HG02588 (cell line): ENCODE measurements around the gene FTMT.
"Not testable (repeated sequence)": the region's sequence is repeated elsewhere in the genome, so short reads cannot be mapped to it uniquely, and the experiment has no call there.

Experiments used
- ATAC-seq: cut with Tn5 transposase; IDR thresholded peaks from one replicate; pipeline ENCODE4 v1.9.1; 2021; ENCODE audit warnings: mild to moderate bottlenecking, moderate library complexity; ENCODE audit not compliant: unreplicated experiment

FTMT gene

DNA sequence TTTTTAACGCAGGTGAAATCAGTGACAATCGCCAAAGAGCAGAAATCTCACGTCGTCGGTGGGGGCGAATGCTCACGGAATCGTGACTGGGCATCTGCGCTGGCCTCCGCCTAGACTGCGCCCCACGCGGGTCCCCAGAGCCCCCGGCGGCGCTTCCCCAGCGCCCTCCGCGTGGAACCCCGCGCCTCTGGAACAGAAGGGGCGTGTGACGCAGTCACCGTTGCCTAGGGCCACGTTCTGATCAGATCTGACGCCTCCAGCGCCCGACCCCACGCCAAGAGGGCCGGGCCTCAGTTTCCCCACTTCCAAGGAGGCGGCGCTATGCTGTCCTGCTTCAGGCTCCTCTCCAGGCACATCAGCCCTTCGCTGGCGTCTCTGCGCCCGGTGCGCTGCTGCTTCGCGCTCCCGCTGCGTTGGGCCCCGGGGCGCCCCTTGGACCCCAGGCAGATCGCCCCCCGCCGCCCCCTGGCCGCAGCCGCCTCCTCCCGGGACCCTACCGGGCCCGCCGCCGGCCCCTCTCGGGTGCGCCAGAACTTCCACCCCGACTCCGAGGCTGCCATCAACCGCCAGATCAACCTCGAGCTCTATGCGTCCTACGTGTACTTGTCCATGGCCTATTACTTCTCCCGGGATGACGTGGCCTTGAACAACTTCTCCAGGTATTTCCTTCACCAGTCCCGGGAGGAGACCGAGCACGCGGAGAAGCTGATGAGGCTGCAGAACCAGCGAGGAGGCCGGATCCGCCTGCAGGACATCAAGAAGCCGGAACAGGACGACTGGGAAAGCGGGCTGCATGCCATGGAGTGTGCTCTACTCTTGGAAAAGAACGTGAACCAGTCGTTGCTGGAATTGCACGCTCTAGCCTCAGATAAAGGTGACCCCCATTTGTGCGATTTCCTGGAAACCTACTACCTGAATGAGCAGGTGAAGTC is at the start of gene FTMT:
TSS of gene FTMT (plus strand) at position 240 of the 932 bp plus-strand sequence. CDS start at position 322, 82 bp downstream.
- ATAC-seq, result no peak

DNA sequence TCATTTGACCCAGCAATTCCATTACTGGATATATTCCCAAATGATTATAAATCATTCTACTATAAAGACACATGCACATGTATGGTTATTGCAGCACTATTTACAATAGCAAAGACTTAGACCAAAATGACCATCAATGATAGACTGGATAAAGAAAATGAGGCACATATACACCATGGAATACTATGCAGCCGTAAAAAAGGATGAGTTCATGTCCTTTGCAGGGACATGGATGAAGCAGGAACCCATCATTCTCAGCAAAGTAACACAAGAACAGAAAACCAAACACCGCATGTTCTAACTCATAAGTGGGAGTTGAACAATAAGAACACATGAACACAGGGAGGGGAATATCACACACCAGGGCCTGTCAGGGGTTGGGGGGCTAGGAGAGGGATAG is 46.4 kb upstream of the FTMT start:
- not testable (repeated sequence) for ATAC-seq

DNA sequence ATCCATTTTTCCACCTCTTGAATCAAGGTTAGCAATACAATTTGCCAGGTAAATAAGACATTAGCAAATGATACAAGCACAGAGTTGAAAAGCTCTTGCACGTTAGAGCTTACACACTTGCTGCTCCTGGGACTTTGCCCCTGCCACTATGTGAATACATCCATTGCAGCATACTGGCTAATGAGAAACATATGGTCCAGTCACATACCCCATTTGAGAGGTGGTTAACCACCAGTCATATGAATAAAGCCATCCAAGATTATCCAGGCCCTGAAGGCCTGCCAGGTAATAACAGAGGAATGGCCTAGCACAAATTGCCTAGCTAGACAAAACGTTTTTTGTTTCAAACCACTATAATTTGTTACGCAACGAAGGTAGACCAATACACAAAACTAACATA is 45.8 kb upstream of the FTMT start:
- no peak for ATAC-seq

DNA sequence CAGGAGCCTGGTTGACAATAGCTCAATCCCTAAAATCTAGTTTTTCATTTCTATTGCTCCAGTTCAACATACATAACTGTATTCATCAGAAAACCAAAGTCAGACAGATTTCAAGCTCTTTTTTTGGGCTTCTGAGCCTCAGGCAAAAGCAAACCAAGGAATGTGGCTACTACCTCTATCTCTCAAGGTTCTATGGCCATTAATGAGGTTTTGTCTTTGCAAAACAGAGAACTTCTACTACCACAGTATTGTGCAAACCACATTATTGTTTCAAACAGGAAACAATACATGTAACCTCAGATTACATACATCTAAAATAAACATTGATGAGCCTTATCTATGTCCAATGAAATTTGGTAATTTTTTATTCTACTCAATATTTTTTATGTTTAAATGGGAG is 35.5 kb upstream of the FTMT start:
- no peak for ATAC-seq

DNA sequence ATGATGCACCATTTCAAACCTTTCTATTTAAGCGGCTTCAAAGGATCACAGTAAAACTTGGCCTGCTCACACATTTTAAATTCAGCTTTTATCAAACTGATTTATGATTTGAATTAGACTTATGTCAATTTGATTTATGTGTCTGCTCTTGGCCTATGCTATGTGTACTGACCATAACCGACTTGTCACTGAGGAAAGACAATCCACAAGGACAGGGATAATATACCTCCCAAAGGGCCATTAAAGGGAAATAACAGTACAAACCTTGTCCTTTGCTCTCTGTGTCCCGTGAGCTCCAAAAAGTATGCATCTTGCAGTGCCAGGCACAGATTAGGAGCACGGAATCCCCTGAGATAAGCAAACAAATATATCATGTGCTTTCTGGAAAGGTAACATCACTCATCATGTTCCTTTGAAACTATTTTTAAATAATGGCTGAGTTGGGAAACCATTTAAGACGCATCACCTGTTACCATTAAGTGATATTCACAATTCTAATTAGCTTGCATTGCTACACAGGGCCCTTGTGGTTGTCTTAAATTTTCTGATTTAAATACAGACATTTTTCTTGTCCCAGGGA is 31.9 kb upstream of the FTMT start:
- ATAC-seq, result no peak

DNA sequence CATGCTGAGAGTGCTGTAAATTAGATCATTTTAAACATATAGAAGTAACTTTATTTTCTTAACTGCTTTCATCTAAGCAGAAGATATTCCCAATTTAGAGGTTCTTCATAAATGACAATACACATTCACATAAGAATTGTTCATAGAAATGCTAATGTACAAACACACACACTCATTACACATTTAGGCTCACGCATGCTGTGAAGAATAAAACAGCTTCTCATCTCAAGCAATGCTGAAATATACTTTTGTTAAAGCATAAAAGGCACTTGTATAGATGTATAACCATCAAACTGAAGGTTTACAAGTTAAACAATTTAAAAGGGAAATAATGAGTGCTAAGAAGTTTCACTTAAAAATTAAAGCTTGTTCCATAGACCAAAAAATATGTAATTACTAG is 18.1 kb upstream of the FTMT start:
- no peak for ATAC-seq

DNA sequence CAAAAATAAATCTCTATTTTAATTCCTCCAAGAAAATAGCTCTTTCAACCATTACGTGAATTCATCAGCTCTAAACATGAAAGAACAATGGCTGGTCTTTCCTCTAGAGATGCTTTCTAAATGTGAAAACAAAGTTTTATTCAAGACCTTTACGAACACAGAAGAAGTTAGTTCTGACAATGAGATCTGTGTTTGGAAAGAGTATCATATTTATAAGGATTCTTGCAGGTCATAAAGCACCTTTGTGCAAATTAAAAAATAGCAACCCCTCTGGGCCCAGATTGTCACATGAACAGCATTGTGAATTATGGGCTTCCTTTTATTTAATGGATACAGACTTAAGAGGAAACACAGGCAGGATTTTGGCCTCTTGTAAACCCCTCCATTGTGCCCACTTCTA is 17.7 kb upstream of the FTMT start:
- ATAC-seq, result no peak

DNA sequence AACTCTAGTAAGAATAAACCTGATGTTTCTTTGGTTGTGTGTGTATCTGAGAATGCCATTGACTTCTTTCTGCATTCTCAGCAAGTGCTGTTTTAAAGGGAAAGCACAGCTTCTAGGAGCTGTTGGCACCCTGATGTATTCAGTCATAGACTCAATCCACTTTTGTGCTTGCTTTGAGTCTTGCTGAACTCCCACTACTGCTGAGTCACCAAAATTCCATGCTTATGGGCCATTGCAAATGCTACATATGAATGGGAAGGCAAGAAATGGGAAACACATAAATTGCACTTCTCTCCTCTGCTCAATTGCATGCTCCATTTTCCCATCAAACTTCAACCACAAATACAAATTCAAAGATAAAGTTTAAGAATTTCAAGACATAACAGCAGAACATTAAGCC is 9.8 kb upstream of the FTMT start:
- no peak for ATAC-seq

DNA sequence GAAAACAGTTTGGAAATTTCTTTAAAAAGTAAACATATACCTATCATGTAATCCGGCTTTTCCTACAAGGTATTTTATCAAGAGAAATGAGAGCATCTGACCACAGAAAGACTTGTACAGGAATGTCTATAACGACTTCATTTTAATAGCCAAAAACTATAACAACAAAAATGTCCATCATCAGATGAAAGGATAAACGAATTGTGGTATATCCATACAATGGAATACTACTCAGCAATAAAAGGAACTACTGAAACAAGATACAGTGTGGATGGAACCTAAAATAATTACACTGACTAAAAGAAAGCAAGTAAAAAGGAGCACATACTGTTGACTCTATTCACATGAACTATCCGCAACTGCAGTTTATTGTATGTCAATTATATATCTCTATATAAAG is 1.4 kb upstream of the FTMT start:
- no peak for ATAC-seq

DNA sequence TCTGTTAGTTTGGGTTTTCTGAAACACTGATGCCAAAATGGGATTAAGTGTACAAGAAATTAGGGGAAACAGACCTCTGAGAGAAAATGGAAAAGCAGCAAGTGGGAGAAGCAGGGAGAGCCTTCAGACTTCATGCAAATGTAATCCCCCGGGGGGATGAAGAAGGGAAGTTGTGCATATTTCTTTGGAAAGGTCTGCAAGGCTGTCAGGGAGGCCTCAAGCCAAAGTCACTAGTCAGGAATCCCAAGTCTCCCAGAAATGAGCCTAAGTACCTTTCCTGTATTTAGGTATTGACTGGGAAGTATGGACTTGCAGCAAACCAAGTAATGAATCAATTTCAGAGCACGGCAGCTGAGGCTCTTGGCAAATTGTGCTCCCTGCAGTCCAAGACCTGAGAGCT is 2.2 kb downstream of the FTMT start:
- no peak for ATAC-seq

DNA sequence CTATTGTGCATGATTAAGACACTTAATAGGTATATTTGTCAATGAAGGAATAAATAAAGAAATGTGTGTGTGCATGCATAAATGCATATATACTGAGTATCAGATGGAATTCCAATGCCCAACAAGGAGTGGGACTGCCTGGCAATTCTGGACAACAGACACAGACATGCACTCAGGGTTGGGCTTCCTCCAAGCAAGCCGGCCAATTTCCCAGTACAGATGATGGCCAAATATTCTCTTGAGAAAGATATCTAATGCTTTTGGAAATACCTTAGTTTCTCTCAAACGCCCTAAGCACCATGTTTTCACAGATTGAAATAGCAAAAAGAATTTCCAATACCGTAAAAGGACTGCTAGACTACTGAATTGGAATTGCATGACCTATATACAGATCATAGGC is 11.1 kb downstream of the FTMT start:
- no peak for ATAC-seq

DNA sequence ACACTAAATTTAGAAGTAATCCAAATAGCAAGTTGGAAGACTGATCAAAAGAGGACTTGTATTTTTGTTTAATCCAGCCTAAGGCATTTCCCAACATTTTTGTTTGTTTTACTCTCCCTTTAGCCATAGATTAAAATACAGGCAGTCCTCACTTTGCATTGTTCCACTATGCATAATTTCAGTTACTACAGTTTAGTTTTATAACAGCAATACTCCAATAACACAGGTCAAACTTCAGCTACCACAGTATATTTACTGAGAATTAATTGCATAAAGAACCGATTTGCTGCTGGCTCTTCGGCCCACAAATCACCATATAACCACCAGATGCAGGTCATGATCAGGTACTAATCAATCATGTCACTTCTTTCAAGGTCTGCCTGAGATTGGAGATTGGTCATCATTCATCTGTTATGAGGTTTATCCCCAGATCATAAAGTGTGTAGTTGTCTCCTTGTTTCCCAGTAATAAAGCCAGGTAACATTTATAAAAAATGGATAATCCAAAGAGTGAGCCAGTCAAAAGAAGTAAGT is 12.1 kb downstream of the FTMT start:
- no peak for ATAC-seq

DNA sequence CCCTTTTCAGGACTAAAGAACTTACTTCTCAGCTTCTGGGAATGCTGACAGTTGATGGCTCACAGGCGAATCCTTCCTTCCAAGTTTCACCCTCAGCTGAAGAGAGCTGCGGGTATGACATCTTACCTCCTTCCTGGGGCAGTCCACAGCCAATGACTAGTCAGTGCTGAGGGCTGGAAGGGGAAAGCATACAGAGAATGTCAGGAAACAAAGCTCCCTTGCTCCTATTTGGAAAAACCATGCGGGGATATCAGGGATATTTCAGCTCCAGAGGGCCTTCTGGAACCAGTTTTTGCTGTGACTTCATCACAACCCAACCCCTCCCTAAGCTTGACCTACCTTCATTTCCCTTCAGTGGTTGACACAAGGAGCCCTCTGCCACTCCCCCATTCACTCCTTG is 15.7 kb downstream of the FTMT start:
- no peak for ATAC-seq

DNA sequence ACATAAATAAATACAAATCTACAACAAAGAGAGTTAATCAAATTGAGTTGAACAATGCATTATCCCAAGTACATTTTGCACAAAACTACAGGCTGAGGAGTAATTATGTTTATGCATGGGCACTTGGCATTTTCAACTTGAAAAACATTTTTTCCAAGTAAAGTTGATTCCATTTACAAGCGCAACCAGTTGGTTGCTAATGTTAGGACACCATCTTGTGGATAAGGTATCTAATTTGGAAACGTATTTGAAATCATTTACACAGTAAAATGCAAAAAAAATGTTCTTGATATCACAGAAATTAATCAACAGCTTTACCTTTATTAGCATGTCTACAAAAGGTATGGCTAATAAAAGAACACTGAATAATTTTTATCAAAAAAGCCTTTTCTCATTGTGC is 18.8 kb downstream of the FTMT start:
- ATAC-seq, result no peak

DNA sequence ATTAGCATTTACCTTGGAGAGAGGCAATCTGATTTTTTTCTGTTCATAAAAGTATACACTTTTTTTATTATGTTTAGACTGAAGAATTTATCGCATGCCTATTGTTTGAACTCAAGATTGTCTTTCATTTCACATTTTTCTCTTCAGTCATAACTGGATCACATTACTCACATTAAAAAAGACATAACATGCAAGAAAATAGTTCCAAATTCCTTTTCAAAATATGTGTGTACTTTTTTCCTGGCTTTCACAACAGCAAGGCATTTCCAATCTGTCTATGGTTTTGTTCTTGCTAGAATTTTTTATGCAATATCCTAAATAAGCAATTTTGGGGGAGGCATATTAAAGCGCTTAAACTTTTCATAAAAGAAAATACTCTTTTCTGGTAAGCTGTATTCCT is 21.2 kb downstream of the FTMT start:
- no peak for ATAC-seq

DNA sequence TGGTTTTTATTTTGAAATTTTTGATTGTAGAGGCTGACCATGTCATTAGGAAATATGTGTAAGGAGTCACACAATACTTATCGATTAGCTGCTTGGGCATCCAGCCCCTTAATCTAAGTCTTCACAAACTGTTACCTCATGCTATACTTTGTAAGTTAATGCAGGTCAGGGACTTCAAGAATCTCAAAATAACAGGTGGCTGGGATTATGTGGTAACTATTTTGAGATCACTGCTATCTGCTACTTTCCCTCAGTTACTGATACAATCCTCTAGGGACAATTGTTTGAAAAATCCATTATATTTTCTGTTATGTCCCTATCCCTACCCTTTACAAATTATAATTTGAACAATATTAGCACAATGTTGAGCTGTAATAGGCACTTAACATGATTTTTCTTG is 21.7 kb downstream of the FTMT start:
- no peak for ATAC-seq

DNA sequence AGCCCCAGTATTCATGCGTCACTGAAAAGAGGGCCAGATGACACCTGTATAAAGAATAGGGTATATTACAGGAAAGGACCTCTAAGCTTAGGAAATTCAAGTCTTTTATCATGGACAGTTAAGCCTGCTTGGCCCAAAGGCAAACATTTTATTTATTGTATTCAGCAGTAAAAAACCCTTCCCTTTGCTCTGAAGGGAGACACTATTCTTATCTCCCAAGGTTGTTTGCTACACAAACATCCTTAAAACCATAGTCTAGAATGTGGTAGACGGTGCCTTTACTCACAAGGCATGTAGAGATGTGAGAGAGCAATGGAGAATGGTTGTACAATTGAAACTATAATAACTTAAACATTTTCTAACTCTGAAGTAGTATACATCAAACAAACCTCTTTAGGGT is 33.9 kb downstream of the FTMT start:
- ATAC-seq, result no peak

DNA sequence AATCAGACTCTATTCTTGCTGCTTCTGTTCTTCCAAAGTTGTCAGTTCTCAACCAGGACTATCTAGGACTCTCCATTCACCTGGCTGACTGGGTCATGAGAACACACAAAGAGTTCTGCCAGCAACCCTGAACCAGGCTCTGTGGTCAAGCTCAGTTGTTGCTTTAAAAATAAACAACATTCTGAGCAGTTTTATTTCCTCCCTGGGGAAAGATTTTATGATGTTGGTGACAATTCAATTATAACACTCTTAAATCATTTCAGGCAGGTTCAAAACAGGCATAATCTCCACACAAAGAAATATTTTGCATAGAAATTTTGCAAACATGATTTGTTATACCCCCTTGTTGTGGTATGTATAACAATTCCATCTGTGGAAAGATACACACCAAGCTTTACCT is 36.0 kb downstream of the FTMT start:
- ATAC-seq, result no peak

DNA sequence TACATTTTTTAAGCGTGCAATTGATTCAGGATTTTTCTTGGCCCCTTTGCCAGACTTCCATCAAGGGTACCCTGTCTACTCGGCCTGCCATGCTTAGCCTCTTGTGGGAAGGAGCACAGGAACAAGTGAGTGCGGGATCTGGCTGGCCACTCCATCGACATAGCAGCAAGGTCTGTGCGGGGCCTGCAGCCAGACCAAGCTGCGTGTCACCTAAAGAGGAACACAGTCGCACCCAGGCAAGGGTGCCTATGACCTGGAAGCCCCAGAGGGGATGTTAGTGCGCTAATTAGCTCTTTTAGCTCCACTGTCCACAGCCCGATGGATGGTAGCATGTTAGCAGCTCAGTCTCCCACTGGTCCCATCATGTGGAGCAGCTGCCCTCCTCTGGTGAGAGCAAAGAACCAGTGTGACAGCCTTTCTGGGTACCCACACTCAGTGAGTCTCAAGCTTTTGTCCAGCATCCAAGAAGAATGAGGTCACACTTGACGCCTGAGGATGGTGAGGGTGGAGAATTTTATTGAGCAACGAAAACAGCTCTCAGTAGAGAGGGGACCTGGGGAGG is 38.7 kb downstream of the FTMT start:
- no peak for ATAC-seq

DNA sequence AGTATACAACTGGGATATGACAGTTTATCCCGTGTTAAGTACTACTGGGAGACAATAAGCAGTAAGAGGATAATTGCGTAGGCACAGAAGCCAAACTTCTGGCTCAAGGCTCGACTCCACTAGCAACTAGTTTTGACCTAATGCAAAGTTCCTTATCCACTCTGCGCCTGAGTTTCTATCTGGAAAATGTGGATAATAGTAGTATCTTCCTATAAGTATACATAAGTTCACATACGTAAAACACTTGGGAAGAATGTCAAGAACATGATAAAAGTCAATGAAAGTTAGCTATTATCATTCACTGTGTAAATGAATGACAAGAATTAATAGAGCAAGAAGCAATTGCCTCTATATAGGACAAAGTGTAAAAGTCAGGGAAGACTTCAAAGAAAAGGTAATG is 45.7 kb downstream of the FTMT start:
- no peak for ATAC-seq

DNA sequence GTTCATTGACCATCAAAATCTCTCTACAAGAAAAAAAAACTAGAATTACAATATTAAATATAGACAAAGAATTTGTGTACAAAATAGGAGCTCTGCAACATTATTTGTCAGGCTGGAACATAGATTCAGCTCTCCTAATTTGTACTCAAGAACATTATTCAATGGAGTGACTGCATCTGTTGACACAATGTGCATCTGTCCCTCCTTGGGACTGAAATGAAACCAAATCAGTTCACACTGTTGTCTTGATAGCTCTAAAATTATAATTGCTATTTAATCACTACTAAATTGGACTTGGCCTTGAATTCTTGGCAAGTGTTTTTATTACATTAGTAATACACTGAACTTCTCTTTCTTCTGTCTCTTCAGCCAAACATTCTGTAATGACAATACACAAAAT is 47.7 kb downstream of the FTMT start:
- no peak for ATAC-seq
